Heart right ventricle (tissue), 16 donors: Measurements from ENCODE around the gene STRAP. TPM values are rescaled to one million over a fixed set of nuclear protein-coding genes. Genes with fewer than 3 reads are reported as not detected.
"Not testable (repeated sequence)": the region's sequence is repeated elsewhere in the genome, so short reads cannot be mapped to it uniquely, and the experiment has no call there.

Experiments used
- ATAC-seq, 8 donors: fragments of 200-7000 bp; cut with Tn5 transposase; one replicate each; pipeline ENCODE4 v1.9.1; 2020; ENCODE audit warnings: mild to moderate bottlenecking in 8 of 8, moderate library complexity in 8 of 8, moderate number of reproducible peaks in 1 of 8
- DNase-seq, 2 donors: peaks; one replicate each; pipeline ENCODE4 v3.0.0-alpha.2; 2020
- H3K27ac ChIP-seq, 10 donors: fragments of 200-600 bp; sonication (generic) in 2 of 10; one replicate each; pipeline versions ENCODE4 v1.5.0 to v1.8.0; 2020 to 2022; ENCODE audit warnings: mild to moderate bottlenecking in 3 of 10
- H3K27me3 ChIP-seq, 7 donors: fragments of 200-600 bp; one replicate each; pipeline ENCODE4 v1.8.0; 2021 to 2022; ENCODE audit warnings: mild to moderate bottlenecking in 2 of 7
- H3K36me3 ChIP-seq, 9 donors: fragments of 200-600 bp; sonication (generic) in 1 of 9; one replicate each; pipeline versions ENCODE4 v1.5.0 to v1.8.0; 2020 to 2022; ENCODE audit warnings: mild to moderate bottlenecking in 2 of 9
- H3K4me1 ChIP-seq, 9 donors: fragments of 200-600 bp; sonication (generic) in 1 of 9; one replicate each; pipeline versions ENCODE4 v1.5.0 to v1.8.0; 2020 to 2022; ENCODE audit warnings: mild to moderate bottlenecking in 4 of 9
- H3K4me3 ChIP-seq, 10 donors: fragments of 200-600 bp; sonication (generic) in 2 of 10; one replicate each; pipeline versions ENCODE4 v1.5.0 to v1.8.0; 2020 to 2022; ENCODE audit warnings: mild to moderate bottlenecking in 7 of 10, moderate library complexity in 2 of 10
- H3K9me3 ChIP-seq, 11 donors: fragments of 200-600 bp in 10 of 11; sonication (generic) in 2 of 11; one replicate each; pipeline versions ENCODE4 v1.5.0 to v1.8.0; 2013 to 2022; ENCODE audit warnings: mild to moderate bottlenecking in 2 of 11, control low read depth in 1 of 11, moderate library complexity in 1 of 11
- WGBS, 2 donors: extraction: QIAGEN DNeasy Blood & Tissue Kit; methylation state at CpG; one replicate each; pipeline ENCODE4 v1.1.7; 2013; ENCODE audit warnings: inconsistent platforms in 1 of 2; 5-methylcytosine and 5-hydroxymethylcytosine counted together
- intact Hi-C, 10 donors: fragments of 100-400 bp; cut with DNase I; formaldehyde crosslinking; loops; one replicate each; pipeline versions ENCODE4 v1.11.1 to v1.14.2; 2022
- polyA plus RNA-seq, 2 donors: library from polyadenylated mRNA; stranded (reverse); fragments of 200-250 nt; gene quantifications; one replicate each; pipeline ENCODE4 v1.2.3, GENCODE V29; 2013
- total RNA-seq, 10 donors: library from RNA; stranded (reverse); fragmentation: NEBNext Ultra II Directional in 3 of 10; extraction: Animal tissue kit (Norgen Biotek cat#: 25700) in 3 of 10; gene quantifications; one replicate each; pipeline versions ENCODE4 v1.2.1 to v1.2.4, GENCODE V29; 2021 to 2023
- TF ChIP-seq, protein P1 (sequence below), 9 donors: fragments of 200-600 bp; sonication (generic) in 2 of 9; IDR thresholded peaks; one replicate each; pipeline versions ENCODE4 v1.5.0 to v1.8.0; 2021 to 2022; ENCODE audit warnings: antibody characterized with exemption in 9 of 9, mild to moderate bottlenecking in 5 of 9, moderate library complexity in 1 of 9
- donor health status: Arrhythmogenic right ventricular cardiomyopathy.
- donor health status: ischemic (EF 13 %, LVEDD 7.1; RV severe dilation, severe dysfunction).
- donor health status: healthy with polysubstance abuse.
- donor health status: DM: no; HTN: yes; CAD: no.
- donor health status: DM: no; HTN: no; CAD: no.
- donor health status: ischemic (EF 25% LVEDD 6.9; RV normal size, moderate dysfunction).
- donor health status: ischemic (EF 25% LVEDD 5.7; RV mildly dilated, moderate dysfunction).
- donor health status: healthy.
- donor health status: DM: yes; HTN: yes; CAD: no.
- donor health status: Ischemic cardiomyopathy.
- donor health status: ischemic (EF 35%, LVEDD 5.7; RV mildly dilated, moderate dysfunction).
- donor health status: nonischemic (EF 11% LVEDD 7.7; RV severe dilation, severe dysfunction).
- donor health status: DM: yes; HTN: yes; CAD: no.
- donor health status: PGD.
- donor health status: ischemic (EF 29% LVEDD 5.4; RV normal size, mild dysfunction).
- donor health status: nonischemic (EF 23%, LVEDD 6.1; RV moderate dilation, normal function).

Gene STRAP
- total and polyA plus RNA-seq, 12 donors: 104 to 161 (median 116) TPM

GRCh38 chr12:15863372-15863771, 18.8 kb upstream of the STRAP start:
- no peak for ATAC-seq
- 60 to 73% methylated on average over 9 of the region's 9 CpGs for WGBS, 2 donors
- TF ChIP-seq, protein P1, sequence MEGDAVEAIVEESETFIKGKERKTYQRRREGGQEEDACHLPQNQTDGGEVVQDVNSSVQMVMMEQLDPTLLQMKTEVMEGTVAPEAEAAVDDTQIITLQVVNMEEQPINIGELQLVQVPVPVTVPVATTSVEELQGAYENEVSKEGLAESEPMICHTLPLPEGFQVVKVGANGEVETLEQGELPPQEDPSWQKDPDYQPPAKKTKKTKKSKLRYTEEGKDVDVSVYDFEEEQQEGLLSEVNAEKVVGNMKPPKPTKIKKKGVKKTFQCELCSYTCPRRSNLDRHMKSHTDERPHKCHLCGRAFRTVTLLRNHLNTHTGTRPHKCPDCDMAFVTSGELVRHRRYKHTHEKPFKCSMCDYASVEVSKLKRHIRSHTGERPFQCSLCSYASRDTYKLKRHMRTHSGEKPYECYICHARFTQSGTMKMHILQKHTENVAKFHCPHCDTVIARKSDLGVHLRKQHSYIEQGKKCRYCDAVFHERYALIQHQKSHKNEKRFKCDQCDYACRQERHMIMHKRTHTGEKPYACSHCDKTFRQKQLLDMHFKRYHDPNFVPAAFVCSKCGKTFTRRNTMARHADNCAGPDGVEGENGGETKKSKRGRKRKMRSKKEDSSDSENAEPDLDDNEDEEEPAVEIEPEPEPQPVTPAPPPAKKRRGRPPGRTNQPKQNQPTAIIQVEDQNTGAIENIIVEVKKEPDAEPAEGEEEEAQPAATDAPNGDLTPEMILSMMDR (IDR thresholded peaks at IDR 0.05): no peak
- DNase-seq: no peak
- Histone ChIP-seq H3K27me3 (peaks cover 0 to 13% (median 9%) of the 10 kb centered on the region in 7 donors), H3K9me3 (no peaks in the 10 kb centered on the region), H3K36me3 (no peaks in the 10 kb centered on the region), H3K27ac (no peak overlapping the region), H3K4me3 (no peak overlapping the region), H3K4me1 (no peaks in the 10 kb centered on the region)
- intact Hi-C loops: no loop called here

- intact Hi-C loops: no loop called here
Measured at GRCh38 chr12:15863984-15864383, 18.2 kb upstream of the STRAP start.

DNA sequence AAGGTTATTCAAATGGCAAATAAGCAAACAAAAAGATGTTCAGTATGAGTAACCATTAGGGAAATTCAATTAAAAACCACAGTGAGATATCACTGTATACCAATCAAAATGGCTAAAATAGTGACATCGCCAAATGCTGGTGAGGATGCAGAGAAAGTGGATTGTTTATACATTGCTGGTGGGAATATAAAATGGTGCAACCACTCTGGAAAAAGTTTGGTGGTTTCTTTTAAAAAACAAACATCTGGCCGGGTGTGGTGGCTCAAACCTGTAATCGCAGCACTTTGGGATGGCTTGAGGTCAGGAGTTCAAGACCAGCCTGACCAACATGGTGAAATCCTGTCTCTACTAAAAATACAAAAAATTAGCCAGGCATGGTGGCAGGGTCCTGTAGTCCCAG, 14.0 kb upstream of the STRAP start:
- TF ChIP-seq, protein P1 (IDR thresholded peaks at IDR 0.05): no peak
- H3K9me3 ChIP-seq: no peaks in the 10 kb centered on the region
- DNase-seq: no peak
- 87 to 93% methylated on average over 3 of the region's 3 CpGs for WGBS, 2 donors
- H3K4me3 ChIP-seq: no peak overlapping the region
- H3K36me3 ChIP-seq: no peaks in the 10 kb centered on the region
- intact Hi-C loops: loop anchor here in 1 of 10 donors (5.0 kb wide), 1 partner anchor 591 kb away; no protein-coding TSS in a partner anchor
- no peaks in the 10 kb centered on the region for H3K4me1 ChIP-seq
- H3K27ac ChIP-seq: no peak overlapping the region
- ATAC-seq: no peak
- H3K27me3 ChIP-seq: peaks cover 0 to 3% (median 0%) of the 10 kb centered on the region in 7 donors

More at GRCh38 chr12:15863984-15864383, 18.2 kb upstream of the STRAP start:
- no peaks in the 10 kb centered on the region for H3K9me3 ChIP-seq
- H3K27ac ChIP-seq: no peak overlapping the region
- TF ChIP-seq, protein P1 (IDR thresholded peaks at IDR 0.05): no peak
- H3K4me3 ChIP-seq: no peak overlapping the region
- WGBS, 2 donors: 81 to 84% methylated on average over 6 of the region's 6 CpGs
- peaks cover 0 to 10% (median 7%) of the 10 kb centered on the region in 7 donors for H3K27me3 ChIP-seq
- no peaks in the 10 kb centered on the region for H3K36me3 ChIP-seq
- ATAC-seq (no peak), DNase-seq (no peak)
- H3K4me1 ChIP-seq: no peaks in the 10 kb centered on the region

DNA sequence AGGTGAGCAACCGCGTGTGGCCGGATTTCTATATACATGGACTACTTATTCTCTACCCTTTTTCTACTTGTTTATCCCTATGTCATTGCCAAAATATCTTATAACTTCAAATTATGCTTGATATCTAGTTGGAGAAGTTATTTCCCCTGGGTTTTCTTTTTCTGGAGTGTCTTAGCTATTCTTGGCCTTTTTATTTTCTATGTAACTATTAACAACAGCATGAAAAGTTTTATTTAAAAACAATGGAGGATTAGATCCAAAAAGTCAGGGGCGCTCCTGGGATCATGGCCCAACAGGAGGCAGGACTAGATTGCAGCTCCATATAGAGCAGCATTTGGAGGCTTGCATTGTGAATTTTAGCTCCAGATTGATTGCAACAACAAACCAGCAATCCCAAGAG, 8.6 kb upstream of the STRAP start:
- intact Hi-C loops: loop anchor here in 1 of 10 donors (10.0 kb wide), 1 partner anchor 899 kb away; the partner anchor contains the start of gene PDE6H
- DNase-seq (no peak), ATAC-seq (no peak)
- TF ChIP-seq, protein P1 (IDR thresholded peaks at IDR 0.05): no peak
- Histone ChIP-seq H3K27ac (no peak overlapping the region), H3K9me3 (no peaks in the 10 kb centered on the region), H3K4me1 (no peaks in the 10 kb centered on the region), H3K27me3 (no peaks in the 10 kb centered on the region), H3K4me3 (no peak overlapping the region), H3K36me3 (no peaks in the 10 kb centered on the region)
- 80 to 81% methylated on average over 4 of the region's 4 CpGs for WGBS, 2 donors

GRCh38 chr12:15874556-15875145, 7.5 kb upstream of the STRAP start:
- 97% methylated on average over 20 of the region's 20 CpGs for WGBS, 2 donors
- not testable (repeated sequence) for H3K4me1 ChIP-seq, DNase-seq, H3K27me3 ChIP-seq, H3K36me3 ChIP-seq, H3K27ac ChIP-seq, H3K4me3 ChIP-seq, H3K9me3 ChIP-seq
- peak in 1 of 8 donors; percentile 44 for ATAC-seq
- intact Hi-C loops: loop anchor here in 1 of 10 donors (10.0 kb wide), 1 partner anchor 900 kb away; the partner anchor contains the start of gene PDE6H
